Neural cell (in vitro differentiated cells): ENCODE measurements around the gene TBPL2. TPM values are rescaled to one million over a fixed set of nuclear protein-coding genes. Genes with fewer than 3 reads are reported as not detected.

Experiments used
- H2AFZ ChIP-seq: fragments of 200-600, 300-800 bp; sonication (generic), shearing (Covaris generic); 2 replicates; pipeline ENCODE4 v1.6.0; 2014; ENCODE audit warnings: low read depth, mild to moderate bottlenecking, antibody characterized with exemption, low read length, moderate library complexity
- H3F3A ChIP-seq: fragments of 200-600 bp; shearing (Covaris generic); 2 replicates; pipeline ENCODE4 v1.6.1; 2016; ENCODE audit warnings: mild to moderate bottlenecking, moderate library complexity, mixed read lengths, antibody characterized with exemption, low read length; ENCODE audit not compliant: insufficient read depth, poor library complexity, severe bottlenecking
- H3K27ac ChIP-seq: fragments of 200-600, 300-800 bp; sonication (generic), shearing (Covaris generic); 2 replicates; pipeline ENCODE4 v1.5.1; 2014; ENCODE audit warnings: mild to moderate bottlenecking, low read length, moderate library complexity
- H3K27me3 ChIP-seq: fragments of 300-800, 200-600 bp; sonication (generic), shearing (Covaris generic); 2 replicates; pipeline ENCODE4 v1.6.0; 2014; ENCODE audit warnings: mild to moderate bottlenecking, low read depth, low read length, moderate library complexity; ENCODE audit not compliant: insufficient read depth
- H3K36me3 ChIP-seq: fragments of 300-800, 200-600 bp; sonication (generic), shearing (Covaris generic); 2 replicates; pipeline ENCODE4 v1.5.1; 2014; ENCODE audit warnings: mild to moderate bottlenecking, antibody characterized with exemption, low read length, moderate library complexity; ENCODE audit not compliant: insufficient read depth
- H3K4me2 ChIP-seq: fragments of 300-800, 200-600 bp; sonication (generic), shearing (Covaris generic); 2 replicates; pipeline ENCODE4 v1.6.0; 2014; ENCODE audit warnings: mild to moderate bottlenecking, low read length
- H3K4me3 ChIP-seq: fragments of 300-800, 200-600 bp; sonication (generic), shearing (Covaris generic); 2 replicates; pipeline ENCODE4 v1.5.1; 2014; ENCODE audit warnings: mild to moderate bottlenecking, low read length, moderate library complexity
- H3K79me2 ChIP-seq: fragments of 200-600 bp; shearing (Covaris generic); replicated peaks from 2 replicates; pipeline ENCODE4 v1.6.0; 2014; ENCODE audit warnings: mild to moderate bottlenecking, low read length, moderate library complexity; ENCODE audit not compliant: insufficient read depth
- H3K9ac ChIP-seq: fragments of 300-800, 200-600 bp; sonication (generic), shearing (Covaris generic); 2 replicates; pipeline ENCODE4 v1.6.1; 2016; ENCODE audit warnings: mild to moderate bottlenecking, low read length, mixed read lengths
- H3K9me2 ChIP-seq: fragments of 200-600 bp; shearing (Covaris generic); 2 replicates; pipeline ENCODE4 v1.6.1; 2016; ENCODE audit warnings: mild to moderate bottlenecking, low read length, mixed read lengths; ENCODE audit not compliant: insufficient read depth
- H3K9me3 ChIP-seq: fragments of 200-600, 300-800 bp; sonication (generic), shearing (Covaris generic); 2 replicates; pipeline ENCODE4 v1.6.1; 2016; ENCODE audit warnings: mild to moderate bottlenecking, mixed run types, low read length, moderate library complexity, mixed read lengths
- H4K20me1 ChIP-seq: fragments of 200-600 bp; shearing (Covaris generic); 2 replicates; pipeline ENCODE4 v1.6.1; 2016; ENCODE audit warnings: mild to moderate bottlenecking, mixed run types; ENCODE audit not compliant: insufficient read depth
- CTCF ChIP-seq: fragments of 450-650 bp; IDR thresholded peaks from 2 replicates; pipeline ENCODE4 v1.5.1; 2014; ENCODE audit warnings: antibody characterized with exemption, mild to moderate bottlenecking, moderate library complexity; ENCODE audit not compliant: poor library complexity, severe bottlenecking
- EP300 ChIP-seq: fragments of 450-650 bp; conservative IDR thresholded peaks from 2 replicates; pipeline ENCODE4 v1.6.1; 2014; ENCODE audit warnings: antibody characterized with exemption, mild to moderate bottlenecking, moderate library complexity; ENCODE audit not compliant: poor library complexity, severe bottlenecking
- EZH2 ChIP-seq: fragments of 200-600, 300-800 bp; shearing (Covaris generic), sonication (generic); IDR thresholded peaks from 2 replicates; pipeline ENCODE4 v1.6.1; 2014; ENCODE audit warnings: antibody characterized with exemption, low read length, borderline replicate concordance, mild to moderate bottlenecking; ENCODE audit not compliant: insufficient read depth, poor library complexity, severe bottlenecking
- MXI1 ChIP-seq: fragments of 450-650 bp; conservative IDR thresholded peaks from 2 replicates; pipeline ENCODE4 v1.6.1; 2014; ENCODE audit warnings: antibody characterized with exemption, mild to moderate bottlenecking; ENCODE audit not compliant: poor library complexity, severe bottlenecking
- POLR2AphosphoS5 ChIP-seq: IDR thresholded peaks from 2 replicates; pipeline ENCODE4 v1.6.1; 2012
- RAD21 ChIP-seq: fragments of 450-650 bp; conservative IDR thresholded peaks from 2 replicates; pipeline ENCODE4 v1.6.1; 2014; ENCODE audit warnings: antibody characterized with exemption, mild to moderate bottlenecking, moderate library complexity
- REST ChIP-seq: IDR thresholded peaks from 2 replicates; pipeline ENCODE4 v1.6.1; 2012; ENCODE audit warnings: borderline replicate concordance
- SMC3 ChIP-seq: fragments of 450-650 bp; conservative IDR thresholded peaks from 2 replicates; pipeline ENCODE4 v1.6.1; 2014; ENCODE audit warnings: antibody characterized with exemption, mild to moderate bottlenecking, moderate library complexity; ENCODE audit not compliant: poor library complexity
- TAF1 ChIP-seq: IDR thresholded peaks from 2 replicates; pipeline ENCODE4 v1.6.1; 2012; ENCODE audit warnings: low read depth
- polyA plus RNA-seq: library from polyadenylated mRNA; depleted of rRNA; stranded (reverse); fragments of >200 nt; gene quantifications from 2 replicates; pipeline ENCODE4 v1.2.3, GENCODE V29; 2014

Gene TBPL2
- polyA plus RNA-seq, 1 donor from 2014 or later = not detected

- no peak overlapping the region for H3K27ac ChIP-seq
- no peaks in the 10 kb centered on the region for H3F3A ChIP-seq
- no peak overlapping the region for H2AFZ ChIP-seq
- H3K9ac ChIP-seq = no peak overlapping the region
- no peaks in the 10 kb centered on the region for H3K79me2 ChIP-seq
- no peaks in the 10 kb centered on the region for H3K27me3 ChIP-seq
- H3K4me3 ChIP-seq = no peak overlapping the region
- no peaks in the 10 kb centered on the region for H3K36me3 ChIP-seq
- H4K20me1 ChIP-seq = no peaks in the 10 kb centered on the region
- TF ChIP-seq REST = no peak
- no peak for TF ChIP-seq MXI1
- TF ChIP-seq TAF1 = no peak
- no peak for TF ChIP-seq CTCF
- no peak for TF ChIP-seq RAD21
- no peak for TF ChIP-seq SMC3
- no peak for TF ChIP-seq EZH2
- no peak for TF ChIP-seq EP300
- TF ChIP-seq POLR2AphosphoS5 = no peak
- H3K9me2 ChIP-seq = no peaks in the 10 kb centered on the region
- no peak overlapping the region for H3K4me2 ChIP-seq
- no peaks in the 10 kb centered on the region for H3K9me3 ChIP-seq
Observed at GRCh38 chr14:55377236-55377635, 63.2 kb downstream of the TBPL2 start.

GRCh38 chr14:55374771-55375170 is 65.6 kb downstream of the TBPL2 start:
- H3K4me3 ChIP-seq = no peak overlapping the region
- H3K9me2 ChIP-seq = no peaks in the 10 kb centered on the region
- no peaks in the 10 kb centered on the region for H3K9me3 ChIP-seq
- no peak overlapping the region for H2AFZ ChIP-seq
- H3F3A ChIP-seq = no peaks in the 10 kb centered on the region
- no peak overlapping the region for H3K27ac ChIP-seq
- no peak overlapping the region for H3K4me2 ChIP-seq
- H3K27me3 ChIP-seq = no peaks in the 10 kb centered on the region
- H4K20me1 ChIP-seq = no peaks in the 10 kb centered on the region
- H3K36me3 ChIP-seq = no peaks in the 10 kb centered on the region
- no peaks in the 10 kb centered on the region for H3K79me2 ChIP-seq
- no peak overlapping the region for H3K9ac ChIP-seq
- no peak for TF ChIP-seq CTCF
- TF ChIP-seq REST = no peak
- no peak for TF ChIP-seq SMC3
- TF ChIP-seq MXI1 = no peak
- TF ChIP-seq POLR2AphosphoS5 = no peak
- TF ChIP-seq EZH2 = no peak
- TF ChIP-seq TAF1 = no peak
- TF ChIP-seq EP300 = no peak
